ENCODE data around the gene PKNOX2. TPM values are rescaled to one million over a fixed set of nuclear protein-coding genes. Genes with fewer than 3 reads are reported as not detected.

PKNOX2 gene
- total RNA-seq, 1 experiment from 2014 or later, result not detected

DNA sequence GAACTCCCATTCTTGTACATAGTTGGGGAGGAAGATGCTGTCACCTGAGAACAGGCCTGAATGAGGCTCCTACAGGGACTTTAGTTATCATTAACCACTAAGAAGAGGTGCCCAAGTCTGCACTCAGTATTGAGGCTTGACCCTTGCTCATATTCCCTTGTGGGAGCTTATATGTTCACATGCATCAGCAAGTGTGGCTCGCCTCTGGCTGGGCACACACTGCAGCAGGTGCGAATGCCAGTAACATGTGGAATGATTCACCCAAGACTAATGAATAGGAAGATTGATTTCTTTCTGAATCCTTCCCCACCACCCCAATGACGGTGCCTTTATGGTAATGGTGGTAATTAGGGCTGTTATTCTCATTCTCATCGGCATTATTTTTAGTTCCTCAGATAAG is 204.2 kb downstream of the PKNOX2 start:
- Histone ChIP-seq H3K4me1 (replicated peaks) (no peaks in the 10 kb centered on the region), H3K9me3 (replicated peaks) (no peaks in the 10 kb centered on the region), H3K27ac (no peak overlapping the region), H3K4me3 (no peak overlapping the region), H3K27me3 (replicated peaks) (no peaks in the 10 kb centered on the region), H3K36me3 (no peaks in the 10 kb centered on the region)
- DNase-seq (ENCODE audit: low read depth in 1 of 2, low spot score in 2 of 2), result no peak

DNA sequence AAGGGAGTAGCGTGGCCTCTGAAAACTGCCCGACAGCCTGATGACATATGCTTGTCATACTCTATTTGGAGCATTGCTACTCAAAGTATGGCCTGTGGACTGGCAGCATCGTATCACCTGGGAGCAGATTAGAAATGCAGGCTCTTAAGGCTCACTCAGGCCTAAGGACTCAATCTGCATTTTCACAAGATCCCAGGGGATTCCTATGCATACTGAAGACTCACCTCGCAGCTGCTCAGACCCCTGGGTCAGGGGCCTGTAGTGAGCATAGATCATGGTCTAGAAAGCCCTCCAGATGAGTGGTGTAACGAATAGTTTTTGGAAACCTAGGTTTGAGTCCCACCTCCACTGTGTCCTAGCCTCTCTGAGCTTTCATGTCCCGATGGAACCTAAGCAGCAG is 205.3 kb downstream of the PKNOX2 start:
- Histone ChIP-seq H3K36me3 (no peaks in the 10 kb centered on the region), H3K4me1 (replicated peaks) (no peaks in the 10 kb centered on the region), H3K27ac (no peak overlapping the region), H3K4me3 (no peak overlapping the region), H3K27me3 (replicated peaks) (no peaks in the 10 kb centered on the region), H3K9me3 (replicated peaks) (no peaks in the 10 kb centered on the region)
- DNase-seq (ENCODE audit: low read depth in 1 of 2, low spot score in 2 of 2), result no peak

- Histone ChIP-seq H3K9me3 (replicated peaks) (no peaks in the 10 kb centered on the region), H3K27ac (no peak overlapping the region), H3K4me1 (replicated peaks) (no peaks in the 10 kb centered on the region), H3K4me3 (no peak overlapping the region), H3K36me3 (no peaks in the 10 kb centered on the region), H3K27me3 (replicated peaks) (no peaks in the 10 kb centered on the region)
- DNase-seq (ENCODE audit: low read depth in 1 of 2, low spot score in 2 of 2), result no peak
These were observed 206.2 kb downstream of the PKNOX2 start for GRCh38 chr11:125370561-125371389.

DNA sequence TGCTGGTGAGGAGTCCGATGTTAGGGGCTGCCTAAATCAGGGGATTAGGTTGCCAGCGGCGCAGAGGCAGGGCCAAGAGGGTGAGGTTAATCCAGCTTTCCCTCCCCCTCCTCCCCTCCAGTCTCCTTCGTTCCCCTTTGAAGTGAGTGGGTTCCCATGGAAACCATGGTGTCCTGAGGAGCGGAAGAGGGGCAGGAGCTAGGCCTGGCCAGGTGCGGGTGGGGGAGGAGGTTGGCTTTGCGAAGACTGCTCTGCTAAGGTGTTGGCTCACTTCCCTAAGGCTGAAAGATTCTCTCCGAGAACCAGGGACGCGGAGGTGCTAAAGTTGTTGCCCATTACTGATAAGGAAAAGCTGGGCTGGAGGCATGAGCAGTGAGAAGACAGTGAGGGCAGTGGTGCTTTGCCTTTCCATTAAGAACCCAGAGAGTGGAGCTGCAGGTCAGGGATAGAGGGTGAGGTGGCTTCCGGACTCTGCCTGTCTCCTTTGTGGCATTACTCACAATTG is 206.9 kb downstream of the PKNOX2 start:
- H3K4me3 ChIP-seq, result no peak overlapping the region
- no peaks in the 10 kb centered on the region for H3K27me3 ChIP-seq (replicated peaks)
- no peaks in the 10 kb centered on the region for H3K9me3 ChIP-seq (replicated peaks)
- no peak for DNase-seq (ENCODE audit: low read depth in 1 of 2, low spot score in 2 of 2)
- H3K4me1 ChIP-seq (replicated peaks), result no peaks in the 10 kb centered on the region
- H3K36me3 ChIP-seq, result no peaks in the 10 kb centered on the region
- no peak overlapping the region for H3K27ac ChIP-seq

GRCh38 chr11:125372088-125372487 is 207.5 kb downstream of the PKNOX2 start:
- Histone ChIP-seq H3K27me3 (replicated peaks) (no peaks in the 10 kb centered on the region), H3K27ac (no peak overlapping the region), H3K9me3 (replicated peaks) (no peaks in the 10 kb centered on the region), H3K4me3 (no peak overlapping the region), H3K36me3 (no peaks in the 10 kb centered on the region), H3K4me1 (replicated peaks) (no peaks in the 10 kb centered on the region)
- no peak for DNase-seq (ENCODE audit: low read depth in 1 of 2, low spot score in 2 of 2)

GRCh38 chr11:125372911-125373310 is 208.4 kb downstream of the PKNOX2 start:
- Histone ChIP-seq H3K4me3 (no peak overlapping the region), H3K27me3 (replicated peaks) (no peaks in the 10 kb centered on the region), H3K4me1 (replicated peaks) (no peaks in the 10 kb centered on the region), H3K27ac (no peak overlapping the region), H3K36me3 (no peaks in the 10 kb centered on the region), H3K9me3 (replicated peaks) (no peaks in the 10 kb centered on the region)
- no peak for DNase-seq (ENCODE audit: low read depth in 1 of 2, low spot score in 2 of 2)

DNA sequence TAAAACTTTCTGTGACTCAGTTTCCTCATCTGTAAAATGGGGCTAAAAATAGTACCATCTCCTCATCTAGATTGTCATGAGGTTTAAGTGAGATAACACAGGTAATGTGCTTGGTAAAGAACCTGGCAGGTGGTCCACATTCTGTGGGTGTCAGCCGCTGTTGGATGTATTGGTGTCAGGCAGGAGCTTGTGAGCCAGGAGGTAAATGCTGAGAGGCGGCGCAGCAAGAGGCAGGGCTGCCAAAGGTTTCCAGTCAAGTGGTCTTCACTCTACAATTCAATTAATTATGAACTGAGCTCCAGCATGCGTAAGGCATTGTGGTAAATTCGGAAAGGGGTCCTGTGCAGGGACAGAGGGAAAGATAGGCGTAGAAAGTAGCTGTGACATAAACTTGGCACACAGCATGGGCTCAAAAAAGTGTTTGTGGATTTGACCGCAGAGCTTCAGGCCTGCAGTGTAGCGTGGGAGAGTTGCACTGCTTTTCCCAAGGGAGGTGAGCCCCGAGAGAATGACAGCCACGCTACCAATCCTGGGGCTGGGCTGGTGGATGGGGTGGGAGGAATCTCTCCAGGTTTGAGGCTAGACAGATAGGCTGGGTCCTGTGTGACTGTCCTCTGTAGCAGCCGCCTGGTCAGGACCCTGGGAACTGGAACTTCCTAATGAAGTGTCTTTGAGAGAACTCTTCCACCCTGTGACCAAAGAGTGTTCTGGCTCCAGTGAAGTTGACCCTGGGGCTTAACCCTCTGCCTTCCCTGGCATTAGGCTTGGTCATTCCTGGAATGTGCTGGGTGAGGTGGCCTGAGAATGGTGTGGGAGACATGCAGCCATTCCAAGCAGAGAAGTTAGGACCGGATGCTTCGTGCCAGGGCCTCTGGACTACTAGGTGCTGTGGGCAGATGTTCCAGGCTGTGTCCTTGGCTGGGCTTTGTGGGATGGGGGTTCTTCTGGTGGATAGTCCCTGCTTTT is 209.2 kb downstream of the PKNOX2 start:
- H3K27ac ChIP-seq, result no peak overlapping the region
- DNase-seq (ENCODE audit: low read depth in 1 of 2, low spot score in 2 of 2), result no peak
- no peaks in the 10 kb centered on the region for H3K36me3 ChIP-seq
- H3K4me3 ChIP-seq, result no peak overlapping the region
- H3K9me3 ChIP-seq (replicated peaks), result no peaks in the 10 kb centered on the region
- no peaks in the 10 kb centered on the region for H3K27me3 ChIP-seq (replicated peaks)
- no peaks in the 10 kb centered on the region for H3K4me1 ChIP-seq (replicated peaks)

GRCh38 chr11:125374398-125374797 is 209.8 kb downstream of the PKNOX2 start:
- no peaks in the 10 kb centered on the region for H3K9me3 ChIP-seq (replicated peaks)
- no peak overlapping the region for H3K4me3 ChIP-seq
- no peak for DNase-seq (ENCODE audit: low read depth in 1 of 2, low spot score in 2 of 2)
- no peaks in the 10 kb centered on the region for H3K27me3 ChIP-seq (replicated peaks)
- H3K27ac ChIP-seq, result no peak overlapping the region
- no peaks in the 10 kb centered on the region for H3K36me3 ChIP-seq
- no peaks in the 10 kb centered on the region for H3K4me1 ChIP-seq (replicated peaks)

- no peaks in the 10 kb centered on the region for H3K4me1 ChIP-seq (replicated peaks)
- H3K27ac ChIP-seq, result no peak overlapping the region
- H3K4me3 ChIP-seq, result no peak overlapping the region
- no peak for DNase-seq (ENCODE audit: low read depth in 1 of 2, low spot score in 2 of 2)
- no peaks in the 10 kb centered on the region for H3K27me3 ChIP-seq (replicated peaks)
- H3K9me3 ChIP-seq (replicated peaks), result no peaks in the 10 kb centered on the region
- H3K36me3 ChIP-seq, result no peaks in the 10 kb centered on the region
These were observed 210.6 kb downstream of the PKNOX2 start for GRCh38 chr11:125375146-125375545.

- Histone ChIP-seq H3K36me3 (no peaks in the 10 kb centered on the region), H3K4me1 (replicated peaks) (no peaks in the 10 kb centered on the region), H3K27me3 (replicated peaks) (no peaks in the 10 kb centered on the region), H3K9me3 (replicated peaks) (no peaks in the 10 kb centered on the region), H3K4me3 (no peak overlapping the region), H3K27ac (no peak overlapping the region)
- no peak for DNase-seq (ENCODE audit: low read depth in 1 of 2, low spot score in 2 of 2)
These were observed 211.6 kb downstream of the PKNOX2 start for GRCh38 chr11:125376117-125376516.

DNA sequence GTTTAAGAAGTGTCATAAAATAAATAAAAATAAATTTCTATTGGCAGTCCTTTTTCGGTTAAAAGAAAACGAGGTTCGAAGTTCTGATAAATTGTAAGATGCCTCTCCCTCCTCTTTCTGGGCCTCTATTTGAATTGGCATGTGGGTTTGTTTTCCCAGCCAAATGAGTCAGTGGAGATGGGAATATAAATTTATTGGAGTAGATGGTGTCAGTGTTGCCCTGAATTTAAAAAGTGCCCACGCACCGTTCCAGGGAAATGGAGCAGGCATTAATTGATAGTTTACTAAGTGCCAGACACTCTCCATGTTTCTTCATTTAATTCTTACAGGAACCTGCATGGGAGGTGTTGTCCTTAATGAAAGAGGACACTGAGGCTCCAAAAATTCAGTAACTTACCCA is 212.3 kb downstream of the PKNOX2 start:
- H3K27me3 ChIP-seq (replicated peaks), result no peaks in the 10 kb centered on the region
- no peaks in the 10 kb centered on the region for H3K36me3 ChIP-seq
- no peak overlapping the region for H3K4me3 ChIP-seq
- no peaks in the 10 kb centered on the region for H3K9me3 ChIP-seq (replicated peaks)
- no peak for DNase-seq (ENCODE audit: low read depth in 1 of 2, low spot score in 2 of 2)
- no peak overlapping the region for H3K27ac ChIP-seq
- no peaks in the 10 kb centered on the region for H3K4me1 ChIP-seq (replicated peaks)

DNA sequence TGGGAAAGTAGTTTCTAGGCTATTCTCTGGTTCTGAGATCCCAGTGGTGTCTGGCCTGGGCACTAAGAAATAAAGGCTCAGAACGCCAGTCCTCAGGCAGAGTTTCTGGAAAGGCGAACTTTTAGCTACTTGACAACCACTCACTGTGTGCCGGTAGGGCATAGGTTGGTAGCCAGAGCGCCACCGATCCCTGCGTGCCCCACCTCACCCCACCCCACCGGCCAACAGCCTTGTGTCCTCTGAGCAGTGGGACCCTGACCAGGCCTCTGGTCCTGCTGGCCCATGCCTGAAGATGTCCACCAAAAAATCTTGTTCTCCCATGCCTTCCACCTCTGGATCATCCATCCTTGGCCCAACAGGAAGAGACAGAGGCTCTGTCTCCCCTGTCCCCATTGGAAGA is 213.5 kb downstream of the PKNOX2 start:
- Histone ChIP-seq H3K4me1 (replicated peaks) (no peaks in the 10 kb centered on the region), H3K36me3 (no peaks in the 10 kb centered on the region), H3K27ac (no peak overlapping the region), H3K4me3 (no peak overlapping the region), H3K9me3 (replicated peaks) (no peaks in the 10 kb centered on the region), H3K27me3 (replicated peaks) (no peaks in the 10 kb centered on the region)
- no peak for DNase-seq (ENCODE audit: low read depth in 1 of 2, low spot score in 2 of 2)

DNA sequence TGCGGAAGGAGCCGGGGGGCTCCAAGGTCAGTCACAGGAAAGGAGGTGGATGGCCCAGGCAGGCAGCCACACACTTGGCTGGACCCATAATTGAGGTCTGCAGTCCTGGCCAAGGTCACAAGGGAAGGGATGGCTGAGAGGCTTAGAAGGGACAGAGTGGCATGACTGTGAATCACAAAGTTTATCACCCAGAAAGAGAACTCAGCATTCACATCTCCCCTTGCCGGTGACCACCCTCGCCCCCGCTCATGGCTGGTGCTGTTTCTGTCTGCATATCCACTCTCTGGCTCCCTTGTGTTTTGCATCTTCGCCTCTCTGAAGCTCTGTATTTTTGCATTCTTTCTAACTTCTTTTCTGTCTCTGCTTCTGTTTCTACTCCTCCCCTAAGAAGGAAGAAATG is 214.0 kb downstream of the PKNOX2 start:
- Histone ChIP-seq H3K27ac (no peak overlapping the region), H3K4me1 (replicated peaks) (no peaks in the 10 kb centered on the region), H3K36me3 (no peaks in the 10 kb centered on the region), H3K4me3 (no peak overlapping the region), H3K27me3 (replicated peaks) (no peaks in the 10 kb centered on the region), H3K9me3 (replicated peaks) (no peaks in the 10 kb centered on the region)
- no peak for DNase-seq (ENCODE audit: low read depth in 1 of 2, low spot score in 2 of 2)

- Histone ChIP-seq H3K9me3 (replicated peaks) (no peaks in the 10 kb centered on the region), H3K36me3 (no peaks in the 10 kb centered on the region), H3K27ac (no peak overlapping the region), H3K4me1 (replicated peaks) (no peaks in the 10 kb centered on the region), H3K27me3 (replicated peaks) (no peaks in the 10 kb centered on the region), H3K4me3 (no peak overlapping the region)
- DNase-seq (ENCODE audit: low read depth in 1 of 2, low spot score in 2 of 2), result no peak
These were observed 215.0 kb downstream of the PKNOX2 start for GRCh38 chr11:125379565-125379964.

Data from SJSA1 (cell line).